GM12878 (cell line): ENCODE data around the gene TNF. TPM values are rescaled to one million over a fixed set of nuclear protein-coding genes. Genes with fewer than 3 reads are reported as not detected.
A peak's percentile ranks its signal among the peaks of the same experiment; 100 is the strongest.

Experiments
- ATAC-seq: fragments of 200-7000 bp; cut with Tn5 transposase; 3 replicates; pipeline ENCODE4 v1.9.1; 2020; ENCODE audit warnings: mild to moderate bottlenecking, moderate library complexity
- BruUV-seq: library from RNA; stranded (reverse); fragments of 400-500 nt; replicated peaks from 2 replicates; lab custom pipeline; 2021; lab: Mats Ljungman, UMichigan
- CTCF ChIA-PET: fragments of 300-600 bp; sonication (Branson Sonifier 250); formaldehyde crosslinking; extraction: SDS; loops from one replicate; lab custom pipeline; 2021; ENCODE audit warnings: inconsistent platforms; lab: Yijun Ruan, JAX
- POLR2A ChIA-PET: fragments of 350-600 bp; formaldehyde crosslinking; extraction: SDS; loops from one replicate; lab custom pipeline; 2021; ENCODE audit warnings: inconsistent platforms; lab: Charles Lee
- RAD21 ChIA-PET: fragments of 300-600 bp; sonication (Branson Sonifier 250); formaldehyde crosslinking; loops from one replicate; lab custom pipeline; 2023; ENCODE audit warnings: antibody characterized with exemption; ENCODE audit not compliant: unreplicated experiment; lab: Charles Lee
- SMC1A ChIA-PET: fragments of 300-600 bp; sonication (Branson Sonifier 250); formaldehyde crosslinking; loops from one replicate; lab custom pipeline; 2023; ENCODE audit not compliant: unreplicated experiment, uncharacterized antibody; lab: Charles Lee
- DNase-seq: peaks from one replicate; pipeline ENCODE4 v3.0.0-alpha.2; 2011; ENCODE audit warnings: low read depth, low spot score
- FAIRE-seq: peaks from 3 replicates; lab custom pipeline; 2011; peaks lifted over from hg19 to GRCh38; lab: Jason Lieb, UNC
- H2AFZ ChIP-seq: 2 replicates; pipeline ENCODE4 v1.6.0; 2011; ENCODE audit warnings: low read depth, low read length, control low read depth; ENCODE audit not compliant: control insufficient read depth
- H3K27ac ChIP-seq: 2 replicates; pipeline ENCODE4 v1.5.1; 2011; ENCODE audit warnings: control low read depth; ENCODE audit not compliant: control insufficient read depth, insufficient read depth
- H3K27me3 ChIP-seq, 2 experiments: replicated peaks in 1 of 2; 2 replicates each; pipeline versions ENCODE4 v1.6.0 to v1.6.1; 2011; ENCODE audit warnings: low read length in 1 of 2; ENCODE audit not compliant: control insufficient read depth in 2 of 2, insufficient read depth in 2 of 2
- H3K36me3 ChIP-seq, 2 experiments: 2 replicates each; pipeline ENCODE4 v1.5.1; 2011; ENCODE audit warnings: low read length in 1 of 2; ENCODE audit not compliant: control insufficient read depth in 2 of 2, insufficient read depth in 2 of 2
- H3K4me1 ChIP-seq: 2 replicates; pipeline ENCODE4 v1.6.1; 2011; ENCODE audit warnings: mild to moderate bottlenecking, low read length, moderate library complexity, mixed read lengths; ENCODE audit not compliant: control insufficient read depth, insufficient read depth
- H3K4me2 ChIP-seq: 2 replicates; pipeline ENCODE4 v1.6.0; 2011; ENCODE audit warnings: control low read depth; ENCODE audit not compliant: control insufficient read depth, insufficient read depth
- H3K4me3 ChIP-seq: fragments of 200-600 bp; sonication (generic); 2 replicates; pipeline ENCODE4 v1.5.1; 2016
- H3K79me2 ChIP-seq: 2 replicates; pipeline ENCODE4 v1.6.0; 2011; ENCODE audit warnings: low read length; ENCODE audit not compliant: control insufficient read depth, insufficient read depth
- H3K9ac ChIP-seq: 2 replicates; pipeline ENCODE4 v1.8.0; 2011; ENCODE audit warnings: low read length, control low read depth, mixed read lengths; ENCODE audit not compliant: control insufficient read depth, insufficient read depth
- H3K9me3 ChIP-seq: replicated peaks from 3 replicates; pipeline ENCODE4 v1.5.1; 2011; ENCODE audit warnings: mild to moderate bottlenecking, low read length; ENCODE audit not compliant: control insufficient read depth, insufficient read depth
- H4K20me1 ChIP-seq: 2 replicates; pipeline ENCODE4 v1.6.0; 2011; ENCODE audit not compliant: control insufficient read depth, insufficient read depth
- CHD1 ChIP-seq: IDR thresholded peaks from 2 replicates; pipeline ENCODE4 v1.6.1; 2012; ENCODE audit warnings: low read depth, low read length, improper control_type of control experiment
- CHD2 ChIP-seq: IDR thresholded peaks from 2 replicates; pipeline ENCODE4 v1.6.1; 2011; ENCODE audit warnings: low read depth, low read length, improper control_type of control experiment, borderline replicate concordance
- E4F1 ChIP-seq: fragments of 450-650 bp; IDR thresholded peaks from 2 replicates; pipeline ENCODE4 v1.6.1; 2018; ENCODE audit warnings: borderline replicate concordance, mild to moderate bottlenecking; ENCODE audit not compliant: partially characterized antibody
- HCFC1 ChIP-seq: fragments of 150-350 bp; IDR thresholded peaks from 2 replicates; pipeline ENCODE4 v1.6.1; 2014; ENCODE audit warnings: low read length
- SMC3 ChIP-seq: IDR thresholded peaks from 2 replicates; pipeline ENCODE4 v1.6.1; 2011; ENCODE audit warnings: low read length, improper control_type of control experiment, borderline replicate concordance
- SREBF1 ChIP-seq: IDR thresholded peaks from 2 replicates; pipeline ENCODE4 v1.6.1; 2012; ENCODE audit warnings: mild to moderate bottlenecking, low read length
- WGBS: methylation state at CpG from one replicate; pipeline ENCODE4 v1.1.6; 2016; ENCODE audit warnings: low lambda C conversion rate; ENCODE audit not compliant: insufficient replicate concordance, insufficient coverage; ENCODE audit errors: missing lambda C conversion rate; 5-methylcytosine and 5-hydroxymethylcytosine counted together
- in situ Hi-C: fragments of 300-500 bp; cut with MboI; formaldehyde crosslinking; loops from 9 replicates; pipeline ENCODE4 v1.14.3; 2018; ENCODE audit warnings: mixed read lengths
- intact Hi-C: fragments of 100-400 bp; cut with micrococcal nuclease; formaldehyde crosslinking; loops from one replicate; pipeline ENCODE4 v1.14.2; 2022; ENCODE audit not compliant: unreplicated experiment
- polyA plus RNA-seq, 11 experiments: library from polyadenylated mRNA; depleted of rRNA in 4 of 11; unstranded in 6 of 11; stranded (reverse) in 5 of 11; fragments of >200 nt; fragmentation: Nextera tagmentation in 4 of 11; fragmentation: Illumina TruSeq in 1 of 11; extraction: Ambion mirVana in 4 of 11; extraction: Trizol in 1 of 11; gene quantifications; 1 replicate in 1 of 11; 2 replicates in 10 of 11; pipeline versions ENCODE4 v1.2.1 to v1.2.3, GENCODE V29; 2011 to 2016; ENCODE audit warnings: inconsistent platforms in 2 of 11, missing spikeins in 2 of 11, low read depth in 1 of 11
- total RNA-seq, 4 experiments: library from RNA; depleted of rRNA in 3 of 4; stranded (reverse); fragments of >200 nt in 3 of 4; fragmentation: Illumina TruSeq in 1 of 4; extraction: Trizol in 1 of 4; gene quantifications; 2 replicates each; pipeline versions ENCODE4 v1.2.1 to v1.2.3, GENCODE V29; 2013 to 2021
- TF ChIP-seq, protein P1 (sequence below): fragments of 450-650 bp; IDR thresholded peaks from 2 replicates; pipeline ENCODE4 v1.6.1; 2017; ENCODE audit warnings: borderline replicate concordance

TNF gene
- total and polyA plus RNA-seq, 10 of the 15 experiments (the other 5 are each of a cell fraction or from before 2014, with no cell fraction given): 18.0 to 94.8 (median 61.9) TPM

- TF ChIP-seq SREBF1: no peak
- TF ChIP-seq HCFC1: no peak
- no peak for TF ChIP-seq CHD2
- ChIA-PET CTCF (interaction anchor here (0.9 to 34.8 kb wide), 5 partner anchors 9 to 289 kb away, joined by 3 to 2098 read pairs (median 16); partner anchors contain the start of genes LST1, LTB, MICB and NCR3), POLR2A (interaction anchor here (0.9 to 4.8 kb wide), 11 partner anchors 8 to 162 kb away, joined by 3 to 56 read pairs (median 6); partner anchors contain the start of genes ABHD16A, BAG6, C6orf47 and LTB), SMC1A (interaction anchor here (0.8 to 34.7 kb wide), 11 partner anchors 10 to 291 kb away, joined by 3 to 1989 read pairs (median 4); partner anchors contain the start of genes LST1, LTA, LTB and MCCD1), RAD21 (interaction anchor here (1.0 to 16.9 kb wide), 12 partner anchors 9 to 322 kb away, joined by 3 to 668 read pairs (median 5); partner anchors contain the start of genes ABHD16A, HSPA1B, LTB and MICB)
- 0% methylated on average over 4 of the region's 4 CpGs for WGBS
- intact Hi-C loops (loop anchor here (1.0 to 10.0 kb wide), 2 partner anchors 47 to 364 kb away; partner anchors contain the start of gene ZBTB12), in situ Hi-C loops (loop anchor here (5.0 to 10.0 kb wide), 2 partner anchors 48 to 294 kb away; no protein-coding TSS in a partner anchor)
- no peaks in the 10 kb centered on the region for H3K9me3 ChIP-seq
- peak overlapping the region; percentile 97 for H3K27ac ChIP-seq
- BruUV-seq: no TSS peak
- H3K36me3 ChIP-seq: peaks cover 21 to 33% of the 10 kb centered on the region in 2 experiments
- ATAC-seq: no peak
- DNase-seq: no peak
- H3K4me2 ChIP-seq: peak overlapping the region; percentile 85
- no peak for FAIRE-seq
- no peaks in the 10 kb centered on the region for H3K27me3 ChIP-seq
- H3K4me1 ChIP-seq: no peaks in the 10 kb centered on the region
- H4K20me1 ChIP-seq: peaks cover 9% of the 10 kb centered on the region
- no peak overlapping the region for H2AFZ ChIP-seq
- peak overlapping the region; percentile 94 for H3K4me3 ChIP-seq
- peak overlapping the region; percentile 99 for H3K9ac ChIP-seq
- peaks cover 74% of the 10 kb centered on the region for H3K79me2 ChIP-seq
Observed at GRCh38 chr6:31540640-31541039, 34.7 kb upstream of the TNF start.

- ChIA-PET POLR2A (interaction anchor here (0.6 to 4.8 kb wide), 26 partner anchors 10 to 655 kb away, joined by 3 to 56 read pairs (median 4); partner anchors contain the start of genes ABHD16A, BAG6, C6orf47 and GPANK1), CTCF (interaction anchor here (0.6 to 34.8 kb wide), 11 partner anchors 9 to 721 kb away, joined by 3 to 2098 read pairs (median 3); partner anchors contain the start of genes C6orf47, DXO, HSPA1B and LST1), RAD21 (interaction anchor here (0.9 to 16.9 kb wide), 14 partner anchors 9 to 289 kb away, joined by 3 to 668 read pairs (median 5); partner anchors contain the start of genes ABHD16A, HSPA1B, LTB and MICB), SMC1A (interaction anchor here (0.8 to 34.7 kb wide), 15 partner anchors 10 to 296 kb away, joined by 3 to 1989 read pairs (median 4); partner anchors contain the start of genes ABHD16A, LST1, LTA and LTB)
- peak overlapping the region; percentile 94 for H3K4me3 ChIP-seq
- H3K4me2 ChIP-seq: peak overlapping the region; percentile 85
- peaks cover 69% of the 10 kb centered on the region for H3K79me2 ChIP-seq
- H3K9ac ChIP-seq: peak overlapping the region; percentile 99
- 1% methylated on average over 21 of the region's 21 CpGs for WGBS
- H4K20me1 ChIP-seq: peaks cover 9% of the 10 kb centered on the region
- ATAC-seq (peak; percentile 55), DNase-seq (no peak), FAIRE-seq (no peak)
- in situ Hi-C loops: loop anchor here (5.0 to 10.0 kb wide), 2 partner anchors 49 to 294 kb away; no protein-coding TSS in a partner anchor
- no peaks in the 10 kb centered on the region for H3K4me1 ChIP-seq
- H3K27ac ChIP-seq: peak overlapping the region; percentile 97
- TSS peak; percentile 74 for BruUV-seq
- intact Hi-C loops: loop anchor here (1.0 to 10.0 kb wide), 2 partner anchors 48 to 364 kb away; partner anchors contain the start of gene ZBTB12
- no peaks in the 10 kb centered on the region for H3K9me3 ChIP-seq
- H3K27me3 ChIP-seq: no peaks in the 10 kb centered on the region
- H2AFZ ChIP-seq: no peak overlapping the region; the same call in 1 of the 2 replicates
- peaks cover 18 to 32% of the 10 kb centered on the region in 2 experiments for H3K36me3 ChIP-seq
- TF ChIP-seq E4F1: no peak
- TF ChIP-seq, protein P1, sequence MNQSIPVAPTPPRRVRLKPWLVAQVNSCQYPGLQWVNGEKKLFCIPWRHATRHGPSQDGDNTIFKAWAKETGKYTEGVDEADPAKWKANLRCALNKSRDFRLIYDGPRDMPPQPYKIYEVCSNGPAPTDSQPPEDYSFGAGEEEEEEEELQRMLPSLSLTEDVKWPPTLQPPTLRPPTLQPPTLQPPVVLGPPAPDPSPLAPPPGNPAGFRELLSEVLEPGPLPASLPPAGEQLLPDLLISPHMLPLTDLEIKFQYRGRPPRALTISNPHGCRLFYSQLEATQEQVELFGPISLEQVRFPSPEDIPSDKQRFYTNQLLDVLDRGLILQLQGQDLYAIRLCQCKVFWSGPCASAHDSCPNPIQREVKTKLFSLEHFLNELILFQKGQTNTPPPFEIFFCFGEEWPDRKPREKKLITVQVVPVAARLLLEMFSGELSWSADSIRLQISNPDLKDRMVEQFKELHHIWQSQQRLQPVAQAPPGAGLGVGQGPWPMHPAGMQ: no peak
- TF ChIP-seq CHD1: no peak
- TF ChIP-seq SMC3: peak; percentile 20; the same call in 1 of the 2 replicates
Observed at GRCh38 chr6:31541059-31541657, 34.2 kb upstream of the TNF start.
